GM12878 (cell line): Measurements from ENCODE around the gene ZNF646. TPM values are rescaled to one million over a fixed set of nuclear protein-coding genes. Genes with fewer than 3 reads are reported as not detected.

Experiments used
- ATF2 ChIP-seq: IDR thresholded peaks from 2 replicates; pipeline ENCODE4 v1.6.1; 2012; ENCODE audit warnings: low read length, inconsistent platforms
- BACH1 ChIP-seq: fragments of 450-650 bp; IDR thresholded peaks from 2 replicates; pipeline ENCODE4 v1.6.1; 2017; ENCODE audit warnings: mild to moderate bottlenecking, borderline replicate concordance
- BCL11A ChIP-seq: IDR thresholded peaks from 2 replicates; pipeline ENCODE4 v1.6.1; 2011; ENCODE audit warnings: low read depth, low read length
- BRCA1 ChIP-seq: IDR thresholded peaks from 2 replicates; pipeline ENCODE4 v1.6.1; 2011; ENCODE audit warnings: low read depth, low read length, improper control_type of control experiment
- CHD2 ChIP-seq: IDR thresholded peaks from 2 replicates; pipeline ENCODE4 v1.6.1; 2011; ENCODE audit warnings: low read depth, low read length, improper control_type of control experiment, borderline replicate concordance
- CREB1 ChIP-seq: IDR thresholded peaks from 2 replicates; pipeline ENCODE4 v1.6.1; 2012; ENCODE audit warnings: low read depth, mild to moderate bottlenecking, inconsistent platforms
- ETV6 ChIP-seq, 2 experiments: fragments of 450-650 bp in 1 of 2; IDR thresholded peaks in 1 of 2; conservative IDR thresholded peaks in 1 of 2; 2 replicates each; pipeline ENCODE4 v1.6.1; 2014; ENCODE audit warnings: antibody characterized with exemption in 1 of 2, borderline replicate concordance in 1 of 2, low read depth in 1 of 2, mild to moderate bottlenecking in 1 of 2, moderate library complexity in 1 of 2
- FOXK2 ChIP-seq: fragments of 450-650 bp; IDR thresholded peaks from 2 replicates; pipeline ENCODE4 v1.6.1; 2017; ENCODE audit warnings: mild to moderate bottlenecking, moderate library complexity
- GABPA ChIP-seq: IDR thresholded peaks from 2 replicates; pipeline ENCODE4 v1.6.1; 2014; ENCODE audit warnings: antibody characterized with exemption, low read depth, mild to moderate bottlenecking, inconsistent platforms
- JUND ChIP-seq: IDR thresholded peaks from 2 replicates; pipeline ENCODE4 v1.6.1; 2012; ENCODE audit warnings: low read depth, mild to moderate bottlenecking, low read length, improper control_type of control experiment, moderate library complexity
- KDM1A ChIP-seq: fragments of 200-600 bp; sonication (generic); IDR thresholded peaks from 2 replicates; pipeline ENCODE4 v1.6.1; 2016; ENCODE audit warnings: borderline replicate concordance
- MXI1 ChIP-seq: fragments of 150-350 bp; IDR thresholded peaks from 2 replicates; pipeline ENCODE4 v1.6.1; 2011; ENCODE audit warnings: low read depth, mild to moderate bottlenecking, inconsistent platforms, low read length, improper control_type of control experiment
- NBN ChIP-seq: fragments of 450-650 bp; IDR thresholded peaks from 2 replicates; pipeline ENCODE4 v1.6.1; 2016
- POLR2A ChIP-seq: IDR thresholded peaks from 2 replicates; pipeline ENCODE4 v1.6.1; 2011; ENCODE audit warnings: low read depth, mild to moderate bottlenecking, low read length
- RBBP5 ChIP-seq: fragments of 200-600 bp; sonication (generic); conservative IDR thresholded peaks from 2 replicates; pipeline ENCODE4 v1.6.1; 2016
- SP1 ChIP-seq: IDR thresholded peaks from one replicate; pipeline ENCODE4 v1.6.1; 2011; ENCODE audit warnings: low read depth, low read length
- TARDBP ChIP-seq: IDR thresholded peaks from 2 replicates; pipeline ENCODE4 v1.6.1; 2016; ENCODE audit warnings: borderline replicate concordance
- TCF3 ChIP-seq: IDR thresholded peaks from 2 replicates; pipeline ENCODE4 v1.6.1; 2012; ENCODE audit warnings: low read depth, mild to moderate bottlenecking, low read length, borderline replicate concordance; ENCODE audit not compliant: insufficient read depth
- USF2 ChIP-seq: IDR thresholded peaks from 2 replicates; pipeline ENCODE4 v1.6.1; 2011; ENCODE audit warnings: low read depth, low read length, improper control_type of control experiment, borderline replicate concordance
- ZBTB4 ChIP-seq: fragments of 450-650 bp; formaldehyde crosslinking; IDR thresholded peaks from 2 replicates; pipeline ENCODE4 v1.4.0; 2022; ENCODE audit warnings: mild to moderate bottlenecking, moderate library complexity
- ZNF207 ChIP-seq: fragments of 450-650 bp; IDR thresholded peaks from 2 replicates; pipeline ENCODE4 v1.6.1; 2014; ENCODE audit warnings: antibody characterized with exemption, mild to moderate bottlenecking, borderline replicate concordance
- ZZZ3 ChIP-seq: IDR thresholded peaks from 2 replicates; pipeline ENCODE4 v1.6.1; 2011; ENCODE audit warnings: low read depth; ENCODE audit not compliant: control insufficient read depth, insufficient read length
- polyA plus RNA-seq, 11 experiments: library from polyadenylated mRNA; depleted of rRNA in 4 of 11; unstranded in 6 of 11; stranded (reverse) in 5 of 11; fragments of >200 nt; fragmentation: Nextera tagmentation in 4 of 11; fragmentation: Illumina TruSeq in 1 of 11; extraction: Ambion mirVana in 4 of 11; extraction: Trizol in 1 of 11; gene quantifications; 1 replicate in 1 of 11; 2 replicates in 10 of 11; pipeline versions ENCODE4 v1.2.1 to v1.2.3, GENCODE V29; 2011 to 2016; ENCODE audit warnings: inconsistent platforms in 2 of 11, missing spikeins in 2 of 11, low read depth in 1 of 11
- total RNA-seq, 4 experiments: library from RNA; depleted of rRNA in 3 of 4; stranded (reverse); fragments of >200 nt in 3 of 4; fragmentation: Illumina TruSeq in 1 of 4; extraction: Trizol in 1 of 4; gene quantifications; 2 replicates each; pipeline versions ENCODE4 v1.2.1 to v1.2.3, GENCODE V29; 2013 to 2021
- TF ChIP-seq, protein P1 (sequence below): IDR thresholded peaks from 2 replicates; pipeline ENCODE4 v1.6.1; 2012; ENCODE audit warnings: low read depth, low read length, improper control_type of control experiment

Gene ZNF646
- total and polyA plus RNA-seq, 10 of the 15 experiments (the other 5 are each of a cell fraction or from before 2014, with no cell fraction given) = 0.10 to 21.8 (median 6.4) TPM

DNA sequence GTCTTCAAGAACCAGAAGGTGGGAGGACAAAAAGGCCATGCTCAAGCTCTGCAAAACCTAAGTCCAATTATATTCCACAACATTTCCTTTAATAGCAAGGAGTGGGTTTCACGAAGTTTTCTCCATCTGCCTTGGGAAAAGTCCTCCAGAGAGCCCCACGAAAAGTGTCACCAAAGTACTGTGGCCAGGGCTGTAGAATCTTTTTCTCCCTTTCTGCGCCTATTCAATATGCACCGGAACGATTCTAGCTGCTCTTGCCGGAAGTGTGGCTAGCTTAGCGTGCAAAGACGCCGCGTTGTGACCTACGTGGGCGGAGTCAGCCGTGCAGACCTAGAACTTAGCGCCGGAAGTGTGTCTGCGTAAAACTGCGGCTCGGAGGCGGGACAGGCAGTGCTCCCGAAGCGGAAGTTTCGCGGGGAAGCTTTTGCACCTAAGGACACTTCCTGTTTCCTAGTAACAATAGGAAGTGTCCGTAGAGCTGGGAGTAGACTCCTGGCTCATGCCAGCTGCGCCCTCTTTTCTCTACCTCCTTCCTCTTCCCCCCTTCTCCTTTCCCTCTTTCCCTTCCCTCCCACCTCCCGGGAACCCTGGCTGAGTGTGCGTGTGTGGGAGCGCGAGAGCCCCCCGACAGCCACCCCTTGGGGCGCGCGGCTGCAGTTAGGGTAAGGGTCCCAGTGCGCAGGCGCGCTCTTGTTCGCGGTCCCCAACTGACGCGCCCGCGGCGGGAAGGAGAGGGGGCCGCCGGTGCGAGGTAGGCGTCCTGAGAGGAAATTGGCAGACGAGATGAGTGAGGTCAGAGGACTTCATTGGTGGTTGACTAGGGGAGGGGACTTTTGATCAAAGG, at the start of gene ZNF646, which contains the start of gene ZNF668 (continued):
- TF ChIP-seq USF2 (no peak), ZZZ3 (no peak), TARDBP (no peak), BRCA1 (no peak), FOXK2 (peak; percentile 87), CHD2 (no peak), SP1 (peak; percentile 88), ATF2 (peak; percentile 54), ETV6 (conservative IDR thresholded peaks at IDR 0.05 in 1 of 2, IDR thresholded peaks at IDR 0.05 in 1 of 2; ENCODE audit: borderline replicate concordance in 1 of 2, low read depth in 1 of 2) (peak in 1 of 2 experiments; percentile 93; a peak in 2 of 4 replicates), MXI1 (peak; percentile 78), ZBTB4 (CRISPR knock-in tag) (no peak), NBN (peak; percentile 87), BCL11A (no peak), JUND (no peak), GABPA (peak; percentile 100), KDM1A (no peak), RBBP5 (no peak), CREB1 (peak; percentile 97), TCF3 (peak; percentile 47; the same call in 1 of the 2 replicates), ZNF207 (no peak; the same call in 1 of the 2 replicates), BACH1 (peak; percentile 32; the same call in 1 of the 2 replicates), POLR2A (peak; percentile 87)
- TF ChIP-seq, protein P1, sequence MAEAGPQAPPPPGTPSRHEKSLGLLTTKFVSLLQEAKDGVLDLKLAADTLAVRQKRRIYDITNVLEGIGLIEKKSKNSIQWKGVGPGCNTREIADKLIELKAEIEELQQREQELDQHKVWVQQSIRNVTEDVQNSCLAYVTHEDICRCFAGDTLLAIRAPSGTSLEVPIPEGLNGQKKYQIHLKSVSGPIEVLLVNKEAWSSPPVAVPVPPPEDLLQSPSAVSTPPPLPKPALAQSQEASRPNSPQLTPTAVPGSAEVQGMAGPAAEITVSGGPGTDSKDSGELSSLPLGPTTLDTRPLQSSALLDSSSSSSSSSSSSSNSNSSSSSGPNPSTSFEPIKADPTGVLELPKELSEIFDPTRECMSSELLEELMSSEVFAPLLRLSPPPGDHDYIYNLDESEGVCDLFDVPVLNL = peak; percentile 70
